Lower leg skin (tissue), 4 donors: ENCODE measurements around the gene RETSAT. TPM values are rescaled to one million over a fixed set of nuclear protein-coding genes. Genes with fewer than 3 reads are reported as not detected.
"Not testable (repeated sequence)": the region's sequence is repeated elsewhere in the genome, so short reads cannot be mapped to it uniquely, and the experiment has no call there.

Experiments used
- DNase-seq, 2 donors: peaks; one replicate each; pipeline ENCODE4 v3.0.0-alpha.2; 2019; ENCODE audit warnings: low spot score in 2 of 2
- H3K4me3 ChIP-seq: fragments of 200-600 bp; sonication (generic); 2 replicates; pipeline ENCODE4 v1.5.1; 2017; ENCODE audit warnings: mild to moderate bottlenecking, low read depth; ENCODE audit not compliant: poor library complexity, severe bottlenecking
- POLR2A ChIP-seq, 2 donors: fragments of 450-650 bp; IDR thresholded peaks; one replicate each; pipeline ENCODE4 v1.6.1; 2016 to 2017; ENCODE audit warnings: antibody characterized with exemption in 2 of 2, mild to moderate bottlenecking in 1 of 2, moderate library complexity in 1 of 2
- WGBS, 2 donors: methylation state at CpG; one replicate each; pipeline ENCODE4 v1.1.5; 2018; 5-methylcytosine and 5-hydroxymethylcytosine counted together
- intact Hi-C: fragments of 100-400 bp; cut with DNase I; formaldehyde crosslinking; loops from one replicate; pipeline ENCODE4 v1.15.0; 2023; ENCODE audit warnings: low total_unique reads
- total RNA-seq, 4 donors: library from RNA; depleted of rRNA; stranded (reverse); fragments of >200 nt; gene quantifications; one replicate each; pipeline ENCODE4 v1.1.0, GENCODE V29; 2016
- TF ChIP-seq, protein P1 (sequence below), 3 donors: fragments of 450-650 bp; IDR thresholded peaks; one replicate each; pipeline ENCODE4 v1.5.1; 2016; ENCODE audit warnings: antibody characterized with exemption in 3 of 3, mild to moderate bottlenecking in 3 of 3, moderate library complexity in 2 of 3

RETSAT gene
- total RNA-seq, 4 donors from 2014 or later: 86.2 to 121 (median 101) TPM

DNA sequence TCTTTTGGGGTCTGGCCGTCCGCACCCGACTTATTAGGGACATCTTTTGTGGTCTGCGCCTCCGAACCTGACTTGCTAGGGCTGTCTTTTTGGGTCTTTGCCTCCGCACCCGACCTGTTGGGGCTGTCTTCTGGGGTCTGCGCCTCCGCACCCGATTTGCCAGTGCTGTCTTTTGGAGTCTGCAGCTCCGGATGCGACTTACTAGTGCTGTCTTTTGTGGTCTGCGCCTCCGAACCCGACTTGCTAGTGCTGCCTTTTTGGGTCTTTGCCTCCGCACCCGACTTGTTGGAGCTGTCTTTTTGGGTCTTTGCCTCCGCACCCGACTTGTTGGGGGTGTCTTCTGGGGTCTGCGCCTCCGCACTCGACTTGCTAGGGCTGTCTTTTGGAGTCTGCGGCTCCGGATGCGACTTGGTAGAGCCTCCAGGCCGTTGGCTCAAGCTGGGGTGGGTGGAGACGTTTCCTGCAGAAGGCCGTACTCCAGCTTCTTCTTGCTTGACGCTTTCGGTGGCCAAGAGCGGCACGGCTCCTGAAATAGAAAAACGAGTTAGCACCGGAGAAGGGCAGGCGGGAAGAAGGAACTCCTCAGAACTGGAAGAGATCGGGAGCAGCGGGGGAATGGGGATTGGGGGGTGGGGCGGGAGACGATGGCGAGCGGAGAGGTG, 27.0 kb downstream of the RETSAT start:
- TF ChIP-seq POLR2A (IDR thresholded peaks at IDR 0.05): no peak
- TF ChIP-seq, protein P1, sequence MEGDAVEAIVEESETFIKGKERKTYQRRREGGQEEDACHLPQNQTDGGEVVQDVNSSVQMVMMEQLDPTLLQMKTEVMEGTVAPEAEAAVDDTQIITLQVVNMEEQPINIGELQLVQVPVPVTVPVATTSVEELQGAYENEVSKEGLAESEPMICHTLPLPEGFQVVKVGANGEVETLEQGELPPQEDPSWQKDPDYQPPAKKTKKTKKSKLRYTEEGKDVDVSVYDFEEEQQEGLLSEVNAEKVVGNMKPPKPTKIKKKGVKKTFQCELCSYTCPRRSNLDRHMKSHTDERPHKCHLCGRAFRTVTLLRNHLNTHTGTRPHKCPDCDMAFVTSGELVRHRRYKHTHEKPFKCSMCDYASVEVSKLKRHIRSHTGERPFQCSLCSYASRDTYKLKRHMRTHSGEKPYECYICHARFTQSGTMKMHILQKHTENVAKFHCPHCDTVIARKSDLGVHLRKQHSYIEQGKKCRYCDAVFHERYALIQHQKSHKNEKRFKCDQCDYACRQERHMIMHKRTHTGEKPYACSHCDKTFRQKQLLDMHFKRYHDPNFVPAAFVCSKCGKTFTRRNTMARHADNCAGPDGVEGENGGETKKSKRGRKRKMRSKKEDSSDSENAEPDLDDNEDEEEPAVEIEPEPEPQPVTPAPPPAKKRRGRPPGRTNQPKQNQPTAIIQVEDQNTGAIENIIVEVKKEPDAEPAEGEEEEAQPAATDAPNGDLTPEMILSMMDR (IDR thresholded peaks at IDR 0.05): no peak
- peak; percentile 66 to 92 for DNase-seq
- WGBS, 2 donors: 2 to 3% methylated on average over 41 of the region's 41 CpGs
- H3K4me3 ChIP-seq: peak overlapping the region; percentile 66
- intact Hi-C loops: no loop called here

DNA sequence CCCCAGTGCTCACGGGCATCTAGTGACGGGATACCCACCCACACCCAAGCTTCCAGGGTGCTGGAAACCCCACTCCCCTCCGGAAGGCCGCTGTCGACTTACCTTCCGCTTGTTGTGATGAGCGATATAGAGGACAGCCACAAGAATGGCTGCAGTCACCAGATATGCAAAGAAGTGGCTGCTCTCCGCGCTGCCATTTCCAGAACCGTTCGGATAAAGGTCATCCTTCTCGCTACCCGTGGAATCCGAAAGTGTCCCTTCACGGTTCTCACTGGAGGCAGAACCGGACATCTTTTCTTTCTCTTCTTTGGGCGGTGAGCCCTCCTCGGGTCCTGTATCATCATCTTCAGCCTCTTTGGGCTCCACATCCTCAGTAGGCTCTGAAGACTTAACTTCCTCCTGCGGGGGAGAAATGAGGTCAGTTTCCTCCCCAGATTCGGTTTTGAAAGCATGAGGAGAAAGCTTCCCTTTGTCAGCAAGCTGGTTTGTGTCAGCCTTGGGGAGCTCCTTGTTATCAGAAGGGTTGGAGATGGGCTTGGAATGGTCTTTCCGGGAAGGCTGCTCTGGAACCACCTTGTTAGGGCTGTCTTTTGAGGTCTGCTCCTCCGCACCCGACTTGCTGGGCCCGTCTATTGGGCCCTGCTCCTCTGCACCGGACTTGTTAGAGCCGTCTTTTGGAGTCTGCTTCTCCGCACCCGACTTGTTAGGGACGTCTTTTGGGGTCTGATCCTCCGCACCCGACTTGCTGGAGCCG, 27.7 kb downstream of the RETSAT start:
- TF ChIP-seq POLR2A (IDR thresholded peaks at IDR 0.05): no peak
- TF ChIP-seq, protein P1 (IDR thresholded peaks at IDR 0.05): no peak
- intact Hi-C loops: no loop called here
- WGBS, 2 donors: 16 to 23% methylated on average over 31 to 32 of the region's 32 CpGs
- peak overlapping the region; percentile 66 for H3K4me3 ChIP-seq
- DNase-seq: no peak

DNA sequence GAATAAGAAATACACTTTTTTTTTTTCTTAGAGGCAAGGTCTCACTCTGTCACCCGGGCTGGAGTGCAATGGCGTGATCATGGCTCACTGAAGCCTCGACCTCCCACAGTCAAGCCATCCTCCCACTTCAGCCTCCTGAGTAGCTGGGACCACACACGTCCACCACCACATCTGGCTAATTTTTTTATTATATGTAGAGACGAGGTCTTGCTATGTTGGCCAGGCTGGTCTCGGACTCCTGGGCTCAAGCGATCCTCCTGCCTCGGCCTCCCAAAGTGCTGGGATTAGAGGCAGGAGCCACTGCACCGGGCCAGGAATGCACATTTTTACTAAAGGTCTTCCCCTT, 28.9 kb downstream of the RETSAT start:
- 66 to 70% methylated on average over 9 of the region's 9 CpGs for WGBS, 2 donors
- intact Hi-C loops: no loop called here
- H3K4me3 ChIP-seq: no peak overlapping the region
- no peak for TF ChIP-seq POLR2A (IDR thresholded peaks at IDR 0.05)
- TF ChIP-seq, protein P1 (IDR thresholded peaks at IDR 0.05): no peak
- no peak for DNase-seq

DNA sequence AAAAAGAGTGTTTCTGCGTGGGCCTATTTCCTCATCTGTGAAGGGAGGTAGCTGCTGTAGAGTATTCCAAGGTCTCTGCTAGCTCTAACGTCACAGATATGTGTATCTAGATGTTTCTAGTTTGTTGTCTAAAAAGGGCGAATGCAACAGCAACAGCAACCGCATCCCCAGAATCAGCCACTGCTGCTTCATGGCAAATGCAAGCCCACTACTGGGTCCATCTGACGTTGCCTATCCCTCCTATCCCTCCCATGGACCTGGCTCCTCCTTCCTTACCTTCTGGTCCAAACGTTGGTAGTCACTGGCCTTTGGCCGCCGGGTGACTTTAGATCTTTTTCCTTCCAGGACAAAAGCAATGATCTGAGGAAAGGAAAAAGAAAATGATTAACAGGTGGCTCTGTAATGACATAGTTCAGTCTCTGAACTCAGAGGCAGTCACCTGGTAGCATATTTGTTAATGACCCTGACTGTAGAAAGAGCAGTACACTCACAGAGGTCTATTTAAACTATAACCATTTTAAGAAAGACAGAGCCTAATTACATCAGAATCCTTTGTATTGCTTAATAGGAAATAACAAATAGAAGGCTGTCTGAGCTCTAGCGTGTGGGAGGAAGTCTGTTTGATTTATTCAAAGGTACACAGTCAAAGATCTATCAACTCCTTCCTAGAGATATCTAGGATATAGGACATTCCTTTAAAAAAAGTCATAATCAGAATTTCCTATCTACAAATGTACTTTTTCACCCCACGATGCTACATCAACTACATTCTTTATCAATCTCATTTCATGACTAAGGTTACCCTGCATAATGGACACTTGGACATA, 29.5 kb downstream of the RETSAT start:
- intact Hi-C loops: no loop called here
- 55 to 59% methylated on average over 10 of the region's 10 CpGs for WGBS, 2 donors
- no peak overlapping the region for H3K4me3 ChIP-seq
- TF ChIP-seq, protein P1 (IDR thresholded peaks at IDR 0.05): peak in 1 of 3 donors; percentile 8
- no peak for TF ChIP-seq POLR2A (IDR thresholded peaks at IDR 0.05)
- no peak for DNase-seq

DNA sequence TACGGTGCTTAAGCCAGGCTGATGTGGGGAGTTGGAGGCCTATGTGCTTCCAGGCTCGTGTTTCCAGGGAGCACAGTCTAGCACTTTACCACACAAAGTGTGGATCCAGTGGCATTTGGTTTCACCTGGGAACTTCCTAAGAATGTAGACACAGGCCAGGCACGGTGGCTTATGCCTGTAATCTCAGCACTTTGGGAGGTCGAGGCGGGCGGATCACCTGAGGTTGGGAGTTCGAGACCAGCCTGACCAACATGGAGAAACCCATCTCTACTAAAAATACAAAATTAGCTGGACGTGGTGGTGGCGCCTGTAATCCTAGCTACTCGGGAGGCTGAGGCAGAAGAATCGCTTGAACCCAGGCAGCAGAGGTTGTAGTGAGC, 30.4 kb downstream of the RETSAT start:
- H3K4me3 ChIP-seq, DNase-seq, intact Hi-C loops: not testable (repeated sequence)
- 95 to 97% methylated on average over 11 of the region's 11 CpGs for WGBS, 2 donors
